HPDE6-E6E7 (cell line): ENCODE data around the gene PLCB1.
"Not testable (repeated sequence)": the region's sequence is repeated elsewhere in the genome, so short reads cannot be mapped to it uniquely, and the experiment has no call there.

Experiments used
- DNase-seq: peaks from one replicate; pipeline ENCODE4 v3.0.0; 2011; ENCODE audit warnings: missing footprints; ENCODE audit errors: extremely low spot score

The PLCB1 gene

GRCh38 chr20:8443464-8444072, 311.5 kb downstream of the PLCB1 start:
- no peak for DNase-seq

GRCh38 chr20:8447262-8448120, 315.4 kb downstream of the PLCB1 start:
- DNase-seq: no peak

GRCh38 chr20:8449123-8449522, 317.1 kb downstream of the PLCB1 start:
- DNase-seq: no peak

- no peak for DNase-seq
Observed at GRCh38 chr20:8454137-8454712, 322.2 kb downstream of the PLCB1 start.

- no peak for DNase-seq
Observed at GRCh38 chr20:8456765-8457164, 324.7 kb downstream of the PLCB1 start.

GRCh38 chr20:8457978-8458377, 325.9 kb downstream of the PLCB1 start:
- DNase-seq: no peak

GRCh38 chr20:8461186-8461585, 329.1 kb downstream of the PLCB1 start:
- no peak for DNase-seq

- no peak for DNase-seq
Observed at GRCh38 chr20:8464368-8464767, 332.3 kb downstream of the PLCB1 start.

GRCh38 chr20:8466781-8467180, 334.7 kb downstream of the PLCB1 start:
- DNase-seq: not testable (repeated sequence)

- DNase-seq: no peak
Observed at GRCh38 chr20:8470156-8470555, 338.1 kb downstream of the PLCB1 start.

- no peak for DNase-seq
Observed at GRCh38 chr20:8471465-8471864, 339.4 kb downstream of the PLCB1 start.

- no peak for DNase-seq
Observed at GRCh38 chr20:8473459-8473858, 341.4 kb downstream of the PLCB1 start.

- no peak for DNase-seq
Observed at GRCh38 chr20:8474027-8474668, 342.1 kb downstream of the PLCB1 start.

GRCh38 chr20:8476021-8476420, 344.0 kb downstream of the PLCB1 start:
- no peak for DNase-seq

GRCh38 chr20:8480597-8480996, 348.5 kb downstream of the PLCB1 start:
- DNase-seq: no peak

- no peak for DNase-seq
Observed at GRCh38 chr20:8487696-8488095, 355.6 kb downstream of the PLCB1 start.

- DNase-seq: no peak
Observed at GRCh38 chr20:8489094-8489883, 357.2 kb downstream of the PLCB1 start.

GRCh38 chr20:8490076-8490830, 358.2 kb downstream of the PLCB1 start:
- no peak for DNase-seq

GRCh38 chr20:8492173-8492572, 360.1 kb downstream of the PLCB1 start:
- DNase-seq: no peak

- DNase-seq: no peak
Observed at GRCh38 chr20:8498571-8498970, 366.5 kb downstream of the PLCB1 start.

- no peak for DNase-seq
Observed at GRCh38 chr20:8504030-8504429, 372.0 kb downstream of the PLCB1 start.
